GM12872 (cell line): ENCODE results near the gene KCNJ3.

Experiments
- TF ChIP-seq, protein P1 (sequence below): IDR thresholded peaks from 3 replicates; pipeline ENCODE4 v1.5.1; 2011; ENCODE audit warnings: low read depth, mild to moderate bottlenecking, low read length, moderate library complexity; ENCODE audit not compliant: insufficient read depth

Gene KCNJ3

GRCh38 chr2:154696810-154697417 lies 1.6 kb upstream of the KCNJ3 start:
- TF ChIP-seq, protein P1, sequence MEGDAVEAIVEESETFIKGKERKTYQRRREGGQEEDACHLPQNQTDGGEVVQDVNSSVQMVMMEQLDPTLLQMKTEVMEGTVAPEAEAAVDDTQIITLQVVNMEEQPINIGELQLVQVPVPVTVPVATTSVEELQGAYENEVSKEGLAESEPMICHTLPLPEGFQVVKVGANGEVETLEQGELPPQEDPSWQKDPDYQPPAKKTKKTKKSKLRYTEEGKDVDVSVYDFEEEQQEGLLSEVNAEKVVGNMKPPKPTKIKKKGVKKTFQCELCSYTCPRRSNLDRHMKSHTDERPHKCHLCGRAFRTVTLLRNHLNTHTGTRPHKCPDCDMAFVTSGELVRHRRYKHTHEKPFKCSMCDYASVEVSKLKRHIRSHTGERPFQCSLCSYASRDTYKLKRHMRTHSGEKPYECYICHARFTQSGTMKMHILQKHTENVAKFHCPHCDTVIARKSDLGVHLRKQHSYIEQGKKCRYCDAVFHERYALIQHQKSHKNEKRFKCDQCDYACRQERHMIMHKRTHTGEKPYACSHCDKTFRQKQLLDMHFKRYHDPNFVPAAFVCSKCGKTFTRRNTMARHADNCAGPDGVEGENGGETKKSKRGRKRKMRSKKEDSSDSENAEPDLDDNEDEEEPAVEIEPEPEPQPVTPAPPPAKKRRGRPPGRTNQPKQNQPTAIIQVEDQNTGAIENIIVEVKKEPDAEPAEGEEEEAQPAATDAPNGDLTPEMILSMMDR, result no peak

DNA sequence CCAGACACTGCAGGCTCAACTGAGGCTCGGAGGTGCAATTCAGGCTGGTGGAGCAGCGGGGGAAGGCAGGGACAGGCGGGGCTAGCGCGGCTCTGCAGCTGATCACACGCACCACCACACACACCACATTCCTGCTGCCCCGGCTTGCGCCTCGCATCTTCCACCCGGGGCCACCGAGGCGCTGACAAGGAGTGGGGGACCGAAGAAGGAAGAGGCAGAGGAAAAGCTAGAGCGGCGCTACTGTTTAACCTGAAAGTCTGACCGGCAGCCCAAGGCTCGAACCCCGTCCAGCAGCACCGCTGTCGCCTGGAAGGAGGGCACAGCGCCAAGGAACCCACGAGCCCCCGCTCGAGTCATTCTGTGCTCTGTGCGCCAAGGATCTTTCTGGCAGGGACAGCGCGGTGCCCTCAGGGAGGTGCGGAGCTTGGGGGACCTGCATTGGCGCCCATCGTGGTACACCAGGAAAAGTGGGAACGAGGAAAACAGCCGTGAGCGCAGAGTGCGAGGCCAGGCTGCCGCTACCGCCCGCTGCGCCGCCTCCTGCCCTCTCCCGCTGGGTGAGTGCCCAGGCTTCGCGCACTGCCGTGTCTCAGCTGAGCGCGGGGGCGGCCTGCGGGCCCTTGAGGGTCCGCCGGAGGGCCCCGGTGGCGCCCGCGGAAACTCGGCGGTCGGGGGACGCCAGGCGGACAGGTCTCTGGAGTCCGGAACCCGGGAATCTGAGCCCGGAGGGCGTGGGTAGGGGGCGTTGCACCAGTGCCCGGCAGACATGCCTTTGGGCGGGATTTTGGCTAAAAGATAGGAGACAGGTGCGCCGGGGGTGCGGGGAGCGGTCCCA lies 860 bp upstream of the KCNJ3 start:
- TF ChIP-seq, protein P1, result no peak

- TF ChIP-seq, protein P1, result no peak
Measured at GRCh38 chr2:154698721-154699574, 453 bp downstream of the KCNJ3 start.

- TF ChIP-seq, protein P1, result no peak
Measured at GRCh38 chr2:154699575-154699930, 1.1 kb downstream of the KCNJ3 start.

DNA sequence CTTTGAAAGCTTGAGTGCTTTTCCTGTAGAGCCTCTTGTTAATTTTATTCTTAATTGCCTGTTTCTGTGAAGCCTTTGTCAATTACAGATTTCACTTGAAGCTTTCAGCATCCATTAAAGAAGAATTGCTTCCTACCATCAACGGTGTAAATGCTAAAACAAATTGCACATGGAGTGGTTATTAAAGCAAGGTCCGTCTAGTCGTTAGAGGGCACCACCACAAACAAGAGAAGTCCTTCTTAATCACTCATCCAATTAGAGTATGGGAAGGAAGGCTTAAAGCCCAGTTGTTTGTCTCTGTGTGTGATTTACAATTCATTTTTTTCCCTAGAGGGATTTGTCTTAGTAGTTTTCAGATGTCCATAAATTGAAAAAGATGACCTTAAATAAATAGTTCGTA lies 1.6 kb downstream of the KCNJ3 start:
- TF ChIP-seq, protein P1, result no peak

- TF ChIP-seq, protein P1, result no peak
Measured at GRCh38 chr2:154704991-154705390, 6.5 kb downstream of the KCNJ3 start.

- TF ChIP-seq, protein P1, result no peak
Measured at GRCh38 chr2:154706660-154707059, 8.2 kb downstream of the KCNJ3 start.
